HepG2 (cell line): ENCODE measurements around the gene ASB3. TPM values are rescaled to one million over a fixed set of nuclear protein-coding genes. Genes with fewer than 3 reads are reported as not detected.

Experiments used
- AKAP8 ChIP-seq: sonication (generic); formaldehyde crosslinking; IDR thresholded peaks from 2 replicates; pipeline ENCODE4 v1.5.1; 2020; ENCODE audit warnings: mild to moderate bottlenecking, missing genetic modification reagents
- BRD4 ChIP-seq: sonication (generic); formaldehyde crosslinking; IDR thresholded peaks from 2 replicates; pipeline ENCODE4 v1.4.0; 2020; ENCODE audit warnings: missing genetic modification reagents
- CBX2 ChIP-seq, 2 experiments: fragments of 200-600 bp in 1 of 2; sonication (generic); formaldehyde crosslinking in 1 of 2; IDR thresholded peaks; 2 replicates each; pipeline versions ENCODE4 v1.7.0 to v1.8.1; 2018 to 2022; ENCODE audit warnings: low read depth in 2 of 2, low read length in 1 of 2, mild to moderate bottlenecking in 1 of 2, missing genetic modification reagents in 1 of 2
- DNMT3B ChIP-seq: conservative IDR thresholded peaks from 2 replicates; pipeline ENCODE4 v1.6.1; 2016; ENCODE audit warnings: missing biosample characterization, control low read depth
- GATAD1 ChIP-seq: IDR thresholded peaks from 2 replicates; pipeline ENCODE4 v1.6.1; 2016; ENCODE audit warnings: missing genetic modification reagents, missing compliant biosample characterization
- HNF4A ChIP-seq: sonication (generic); formaldehyde crosslinking; IDR thresholded peaks from 2 replicates; pipeline ENCODE4 v1.4.0; 2020; ENCODE audit warnings: missing genetic modification reagents
- KAT8 ChIP-seq: IDR thresholded peaks from 2 replicates; pipeline ENCODE4 v1.6.1; 2016; ENCODE audit warnings: missing genetic modification reagents, missing compliant biosample characterization
- SP140L ChIP-seq: sonication (generic); formaldehyde crosslinking; IDR thresholded peaks from 2 replicates; pipeline ENCODE4 v1.4.0; 2020; ENCODE audit warnings: missing genetic modification reagents, borderline replicate concordance
- ZNF792 ChIP-seq: IDR thresholded peaks from 2 replicates; pipeline ENCODE4 v1.6.1; 2016
- polyA plus RNA-seq, 8 experiments: library from polyadenylated mRNA; depleted of rRNA in 3 of 8; stranded (reverse) in 7 of 8; unstranded in 1 of 8; fragments of >200 nt; fragmentation: Illumina TruSeq in 4 of 8; extraction: Trizol in 4 of 8; gene quantifications; 2 replicates each; pipeline versions ENCODE4 v1.2.1 to v1.2.3, GENCODE V29; 2011 to 2016; ENCODE audit warnings: low read depth in 4 of 8, missing spikeins in 1 of 8, mixed read lengths in 1 of 8; ENCODE audit not compliant: insufficient read depth in 1 of 8
- total RNA-seq, 5 experiments: library from RNA; depleted of rRNA; stranded (reverse); fragments of >200 nt; fragmentation: Illumina TruSeq; extraction: Trizol; gene quantifications; 2 replicates each; pipeline ENCODE4 v1.2.3, GENCODE V29; 2016; ENCODE audit warnings: low read depth in 1 of 5
- TF ChIP-seq, protein P1 (sequence below): sonication (generic); formaldehyde crosslinking; IDR thresholded peaks from 2 replicates; pipeline ENCODE4 v1.4.0; 2020; ENCODE audit warnings: mild to moderate bottlenecking, missing genetic modification reagents
- TF ChIP-seq, protein P2 (sequence below): IDR thresholded peaks from 2 replicates; pipeline ENCODE4 v1.6.1; 2016; ENCODE audit warnings: missing genetic modification reagents, missing compliant biosample characterization
- TF ChIP-seq, protein P3 (sequence below): sonication (generic); formaldehyde crosslinking; IDR thresholded peaks from 2 replicates; pipeline ENCODE4 v1.5.0; 2020; ENCODE audit warnings: missing genetic modification reagents
- TF ChIP-seq, protein P4 (sequence below): sonication (generic); formaldehyde crosslinking; conservative IDR thresholded peaks from 2 replicates; pipeline ENCODE4 v1.5.0; 2020; ENCODE audit warnings: missing genetic modification reagents
- TF ChIP-seq, protein P5 (sequence below): sonication (generic); formaldehyde crosslinking; IDR thresholded peaks from 2 replicates; pipeline ENCODE4 v1.4.0; 2020; ENCODE audit warnings: missing genetic modification reagents
- TF ChIP-seq, protein P6 (sequence below): sonication (generic); formaldehyde crosslinking; IDR thresholded peaks from 2 replicates; pipeline ENCODE4 v1.4.0; 2020; ENCODE audit warnings: mild to moderate bottlenecking, missing genetic modification reagents

The ASB3 gene
- total and polyA plus RNA-seq, 2 of the 13 experiments (the other 11 are each of a cell fraction or from before 2014, with no cell fraction given): 40.1 to 41.8 TPM

DNA sequence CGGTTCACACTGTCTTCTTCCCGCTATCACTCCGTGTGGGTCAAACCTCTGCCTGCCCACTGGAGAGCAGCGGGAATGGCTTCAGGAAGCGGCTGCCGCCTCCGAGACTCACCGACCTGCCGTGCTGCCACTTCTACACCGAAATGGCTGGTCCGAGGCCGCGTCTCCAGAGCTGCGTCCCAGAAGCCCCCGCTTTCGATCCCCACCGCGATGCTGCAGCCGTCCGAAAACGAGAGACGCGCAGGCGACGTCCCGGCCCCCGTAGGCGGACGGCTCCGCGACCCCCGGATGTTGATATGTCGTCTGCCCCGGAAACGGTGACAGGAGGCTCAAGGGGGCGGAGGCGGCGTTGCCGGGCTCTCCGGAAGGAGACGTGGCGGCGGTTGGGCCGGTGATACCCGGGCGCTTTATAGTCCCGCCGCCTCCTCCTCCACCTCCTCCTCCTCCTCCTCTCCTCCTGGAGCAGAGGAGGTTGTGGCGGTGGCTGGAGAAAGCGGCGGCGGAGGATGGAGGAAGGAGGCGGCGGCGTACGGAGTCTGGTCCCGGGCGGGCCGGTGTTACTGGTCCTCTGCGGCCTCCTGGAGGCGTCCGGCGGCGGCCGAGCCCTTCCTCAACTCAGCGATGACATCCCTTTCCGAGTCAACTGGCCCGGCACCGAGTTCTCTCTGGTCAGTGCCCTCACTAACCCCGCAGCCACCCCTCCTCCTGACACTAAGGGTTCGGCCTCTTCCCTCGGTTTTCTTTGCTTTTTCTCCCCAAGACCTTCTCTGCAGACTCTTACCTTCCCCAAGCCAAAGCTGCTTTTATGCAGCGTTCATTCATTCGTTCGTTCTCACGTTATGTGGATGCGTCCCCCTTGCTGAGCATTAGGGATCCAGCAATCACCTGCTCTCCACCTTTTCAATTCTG lies at the start of gene ASB3, which contains the start of gene ERLEC1 (continued):
- TF ChIP-seq, protein P1, sequence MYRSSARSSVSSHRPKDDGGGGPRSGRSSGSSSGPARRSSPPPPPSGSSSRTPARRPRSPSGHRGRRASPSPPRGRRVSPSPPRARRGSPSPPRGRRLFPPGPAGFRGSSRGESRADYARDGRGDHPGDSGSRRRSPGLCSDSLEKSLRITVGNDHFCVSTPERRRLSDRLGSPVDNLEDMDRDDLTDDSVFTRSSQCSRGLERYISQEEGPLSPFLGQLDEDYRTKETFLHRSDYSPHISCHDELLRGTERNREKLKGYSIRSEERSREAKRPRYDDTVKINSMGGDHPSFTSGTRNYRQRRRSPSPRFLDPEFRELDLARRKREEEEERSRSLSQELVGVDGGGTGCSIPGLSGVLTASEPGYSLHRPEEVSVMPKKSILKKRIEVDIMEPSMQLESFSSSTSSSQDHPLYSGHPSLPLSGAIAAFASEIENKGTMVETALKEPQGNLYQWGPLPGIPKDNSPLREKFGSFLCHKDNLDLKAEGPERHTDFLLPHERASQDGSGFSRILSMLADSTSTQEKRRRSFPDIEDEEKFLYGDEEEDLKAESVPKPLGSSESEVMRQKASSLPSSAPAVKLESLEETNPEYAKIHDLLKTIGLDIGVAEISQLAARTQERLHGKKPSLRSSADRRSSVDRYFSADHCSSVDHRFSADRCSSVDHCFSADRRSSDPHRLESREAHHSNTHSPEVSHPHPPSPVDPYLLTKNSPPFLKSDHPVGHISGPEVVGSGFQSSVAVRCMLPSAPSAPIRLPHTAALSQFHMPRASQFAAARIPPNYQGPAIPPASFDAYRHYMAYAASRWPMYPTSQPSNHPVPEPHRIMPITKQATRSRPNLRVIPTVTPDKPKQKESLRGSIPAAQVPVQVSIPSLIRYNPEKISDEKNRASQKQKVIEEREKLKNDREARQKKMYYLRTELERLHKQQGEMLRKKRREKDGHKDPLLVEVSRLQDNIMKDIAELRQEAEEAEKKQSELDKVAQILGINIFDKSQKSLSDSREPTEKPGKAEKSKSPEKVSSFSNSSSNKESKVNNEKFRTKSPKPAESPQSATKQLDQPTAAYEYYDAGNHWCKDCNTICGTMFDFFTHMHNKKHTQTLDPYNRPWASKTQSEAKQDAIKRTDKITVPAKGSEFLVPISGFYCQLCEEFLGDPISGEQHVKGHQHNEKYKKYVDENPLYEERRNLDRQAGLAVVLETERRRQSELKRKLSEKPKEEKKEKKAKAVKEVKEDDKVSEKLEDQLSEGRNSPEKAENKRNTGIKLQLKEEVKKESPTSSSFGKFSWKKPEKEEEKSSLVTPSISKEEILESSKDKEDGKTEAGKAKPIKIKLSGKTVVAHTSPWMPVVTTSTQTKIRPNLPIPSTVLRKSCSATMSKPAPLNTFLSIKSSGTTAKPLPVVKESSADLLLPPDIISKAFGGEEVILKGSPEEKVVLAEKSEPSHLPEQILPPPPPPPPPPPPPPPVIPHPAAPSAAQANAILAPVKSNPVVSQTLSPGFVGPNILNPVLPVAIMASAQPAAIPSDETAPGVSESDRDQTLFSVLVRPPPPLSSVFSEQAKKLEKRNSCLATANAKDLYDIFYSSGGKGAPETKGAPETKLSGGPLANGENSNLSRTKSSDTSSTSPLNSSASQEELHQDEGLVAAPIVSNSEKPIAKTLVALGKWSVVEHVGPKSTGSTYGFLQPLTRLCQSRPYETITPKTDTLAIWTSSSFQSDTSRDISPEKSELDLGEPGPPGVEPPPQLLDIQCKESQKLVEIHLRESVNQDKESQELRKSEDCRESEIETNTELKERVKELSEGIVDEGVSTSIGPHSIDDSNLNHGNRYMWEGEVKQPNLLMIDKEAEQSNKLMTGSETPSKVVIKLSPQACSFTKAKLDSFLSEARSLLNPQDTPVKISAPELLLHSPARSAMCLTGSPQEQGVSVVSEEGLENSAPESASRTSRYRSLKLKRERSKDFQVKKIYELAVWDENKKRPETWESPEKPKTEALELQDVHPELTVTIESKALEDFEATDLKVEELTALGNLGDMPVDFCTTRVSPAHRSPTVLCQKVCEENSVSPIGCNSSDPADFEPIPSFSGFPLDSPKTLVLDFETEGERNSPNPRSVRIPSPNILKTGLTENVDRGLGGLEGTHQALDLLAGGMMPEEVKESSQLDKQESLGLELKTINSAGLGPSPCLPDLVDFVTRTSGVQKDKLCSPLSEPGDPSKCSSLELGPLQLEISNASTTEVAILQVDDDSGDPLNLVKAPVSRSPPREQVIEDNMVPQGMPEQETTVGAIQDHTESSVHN: 0 out of 2 replicates have a peak, but pooled peaks have one; percentile 18
- TF ChIP-seq, protein P2, sequence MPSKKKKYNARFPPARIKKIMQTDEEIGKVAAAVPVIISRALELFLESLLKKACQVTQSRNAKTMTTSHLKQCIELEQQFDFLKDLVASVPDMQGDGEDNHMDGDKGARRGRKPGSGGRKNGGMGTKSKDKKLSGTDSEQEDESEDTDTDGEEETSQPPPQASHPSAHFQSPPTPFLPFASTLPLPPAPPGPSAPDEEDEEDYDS (CRISPR knock-in tag): peak; percentile 82
- TF ChIP-seq, protein P3, sequence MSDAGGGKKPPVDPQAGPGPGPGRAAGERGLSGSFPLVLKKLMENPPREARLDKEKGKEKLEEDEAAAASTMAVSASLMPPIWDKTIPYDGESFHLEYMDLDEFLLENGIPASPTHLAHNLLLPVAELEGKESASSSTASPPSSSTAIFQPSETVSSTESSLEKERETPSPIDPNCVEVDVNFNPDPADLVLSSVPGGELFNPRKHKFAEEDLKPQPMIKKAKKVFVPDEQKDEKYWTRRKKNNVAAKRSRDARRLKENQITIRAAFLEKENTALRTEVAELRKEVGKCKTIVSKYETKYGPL (CRISPR knock-in tag): peak; percentile 80; the same call in 1 of the 2 replicates
- TF ChIP-seq DNMT3B (CRISPR knock-in tag) (no peak; the same call in 1 of the 2 replicates), KAT8 (CRISPR knock-in tag) (peak; percentile 99), GATAD1 (peak; percentile 99), CBX2 (IDR thresholded peaks at IDR 0.05; ENCODE audit: low read depth, low read length) (no peak), CBX2 (CRISPR knock-in tag; IDR thresholded peaks at IDR 0.05; ENCODE audit: low read depth) (0 out of 2 replicates have a peak, but pooled peaks have one; percentile 23), ZNF792 (CRISPR knock-in tag) (peak; percentile 88), BRD4 (CRISPR knock-in tag) (peak; percentile 96), SP140L (CRISPR knock-in tag) (no peak), HNF4A (CRISPR knock-in tag) (no peak; the same call in none of the 2 replicates), AKAP8 (CRISPR knock-in tag) (peak; percentile 67)
- TF ChIP-seq, protein P4, sequence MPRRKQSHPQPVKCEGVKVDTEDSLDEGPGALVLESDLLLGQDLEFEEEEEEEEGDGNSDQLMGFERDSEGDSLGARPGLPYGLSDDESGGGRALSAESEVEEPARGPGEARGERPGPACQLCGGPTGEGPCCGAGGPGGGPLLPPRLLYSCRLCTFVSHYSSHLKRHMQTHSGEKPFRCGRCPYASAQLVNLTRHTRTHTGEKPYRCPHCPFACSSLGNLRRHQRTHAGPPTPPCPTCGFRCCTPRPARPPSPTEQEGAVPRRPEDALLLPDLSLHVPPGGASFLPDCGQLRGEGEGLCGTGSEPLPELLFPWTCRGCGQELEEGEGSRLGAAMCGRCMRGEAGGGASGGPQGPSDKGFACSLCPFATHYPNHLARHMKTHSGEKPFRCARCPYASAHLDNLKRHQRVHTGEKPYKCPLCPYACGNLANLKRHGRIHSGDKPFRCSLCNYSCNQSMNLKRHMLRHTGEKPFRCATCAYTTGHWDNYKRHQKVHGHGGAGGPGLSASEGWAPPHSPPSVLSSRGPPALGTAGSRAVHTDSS (CRISPR knock-in tag): no peak
- TF ChIP-seq, protein P5, sequence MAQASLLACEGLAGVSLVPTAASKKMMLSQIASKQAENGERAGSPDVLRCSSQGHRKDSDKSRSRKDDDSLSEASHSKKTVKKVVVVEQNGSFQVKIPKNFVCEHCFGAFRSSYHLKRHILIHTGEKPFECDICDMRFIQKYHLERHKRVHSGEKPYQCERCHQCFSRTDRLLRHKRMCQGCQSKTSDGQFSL (CRISPR knock-in tag): peak; percentile 78
- TF ChIP-seq, protein P6, sequence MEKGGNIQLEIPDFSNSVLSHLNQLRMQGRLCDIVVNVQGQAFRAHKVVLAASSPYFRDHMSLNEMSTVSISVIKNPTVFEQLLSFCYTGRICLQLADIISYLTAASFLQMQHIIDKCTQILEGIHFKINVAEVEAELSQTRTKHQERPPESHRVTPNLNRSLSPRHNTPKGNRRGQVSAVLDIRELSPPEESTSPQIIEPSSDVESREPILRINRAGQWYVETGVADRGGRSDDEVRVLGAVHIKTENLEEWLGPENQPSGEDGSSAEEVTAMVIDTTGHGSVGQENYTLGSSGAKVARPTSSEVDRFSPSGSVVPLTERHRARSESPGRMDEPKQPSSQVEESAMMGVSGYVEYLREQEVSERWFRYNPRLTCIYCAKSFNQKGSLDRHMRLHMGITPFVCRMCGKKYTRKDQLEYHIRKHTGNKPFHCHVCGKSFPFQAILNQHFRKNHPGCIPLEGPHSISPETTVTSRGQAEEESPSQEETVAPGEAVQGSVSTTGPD (CRISPR knock-in tag): 0 out of 2 replicates have a peak, but pooled peaks have one; percentile 37
